Heart left ventricle (tissue), 16 donors: Measurements from ENCODE around the gene MSS51. TPM values are rescaled to one million over a fixed set of nuclear protein-coding genes. Genes with fewer than 3 reads are reported as not detected.

Source experiments
- ATAC-seq, 4 donors: fragments of 200-7000 bp; cut with Tn5 transposase; one replicate each; pipeline ENCODE4 v1.9.1; 2020 to 2022; ENCODE audit warnings: moderate library complexity in 4 of 4, mild to moderate bottlenecking in 3 of 4, moderate number of reproducible peaks in 1 of 4
- DNase-seq, 5 donors: peaks; one replicate each; pipeline ENCODE4 v3.0.0-alpha.2; 2020
- H3K27ac ChIP-seq, 12 donors: fragments of 200-600 bp; sonication (generic) in 4 of 12; one replicate each; pipeline versions ENCODE4 v1.5.0 to v1.8.0; 2016 to 2022; ENCODE audit warnings: mild to moderate bottlenecking in 2 of 12
- H3K27me3 ChIP-seq, 9 donors: fragments of 200-600 bp; sonication (generic) in 2 of 9; one replicate each; pipeline versions ENCODE4 v1.5.1 to v1.8.0; 2016 to 2022; ENCODE audit warnings: mild to moderate bottlenecking in 3 of 9
- H3K36me3 ChIP-seq, 9 donors: fragments of 200-600 bp; sonication (generic) in 2 of 9; one replicate each; pipeline versions ENCODE4 v1.5.0 to v1.8.0; 2018 to 2022; ENCODE audit warnings: mild to moderate bottlenecking in 2 of 9
- H3K4me1 ChIP-seq, 12 donors: fragments of 200-600 bp; sonication (generic) in 4 of 12; one replicate each; pipeline versions ENCODE4 v1.5.0 to v1.8.0; 2016 to 2022; ENCODE audit warnings: mild to moderate bottlenecking in 3 of 12
- H3K4me3 ChIP-seq, 12 donors: fragments of 200-600 bp; sonication (generic) in 4 of 12; one replicate each; pipeline versions ENCODE4 v1.5.0 to v1.8.0; 2017 to 2022; ENCODE audit warnings: mild to moderate bottlenecking in 9 of 12, moderate library complexity in 4 of 12
- H3K9me3 ChIP-seq, 12 donors: fragments of 200-600 bp; sonication (generic) in 4 of 12; one replicate each; pipeline versions ENCODE4 v1.5.0 to v1.8.0; 2016 to 2022; ENCODE audit warnings: mild to moderate bottlenecking in 1 of 12
- CTCF ChIP-seq, 12 donors: fragments of 200-600 bp; sonication (generic) in 4 of 12; IDR thresholded peaks; one replicate each; pipeline versions ENCODE4 v1.5.0 to v1.8.0; 2018 to 2022; ENCODE audit warnings: antibody characterized with exemption in 12 of 12, mild to moderate bottlenecking in 5 of 12
- POLR2A ChIP-seq, 2 donors: fragments of 450-650 bp; IDR thresholded peaks; one replicate each; pipeline ENCODE4 v1.6.1; 2017; ENCODE audit warnings: antibody characterized with exemption in 2 of 2, mild to moderate bottlenecking in 2 of 2, moderate library complexity in 2 of 2
- WGBS, 4 donors: extraction: QIAGEN DNeasy Blood & Tissue Kit in 2 of 4; methylation state at CpG; one replicate each; pipeline versions ENCODE4 v1.1.5 to v1.1.7; 2013 to 2018; 5-methylcytosine and 5-hydroxymethylcytosine counted together
- intact Hi-C, 10 donors: fragments of 100-400 bp; cut with DNase I; formaldehyde crosslinking; loops; one replicate each; pipeline versions ENCODE4 v1.11.1 to v1.14.2; 2022
- long read RNA-seq, 3 donors: library from polyadenylated mRNA; unstranded; transcript quantifications; one replicate each; pipeline ENCODE4 v2.0.0, GENCODE V29; 2020 to 2021
- polyA plus RNA-seq, 2 donors: library from polyadenylated mRNA; stranded (reverse); fragments of 200-250 nt; gene quantifications; one replicate each; pipeline ENCODE4 v1.2.3, GENCODE V29; 2013
- total RNA-seq, 9 donors: library from RNA; depleted of rRNA in 2 of 9; stranded (reverse); fragments of >200 nt in 2 of 9; fragmentation: NEBNext Ultra II Directional in 3 of 9; extraction: Animal tissue kit (Norgen Biotek cat#: 25700) in 3 of 9; gene quantifications; one replicate each; pipeline versions ENCODE4 v1.1.0 to v1.2.4, GENCODE V29; 2016 to 2023
- donor health status: ischemic (EF 13 %, LVEDD 7.1; RV severe dilation, severe dysfunction).
- donor health status: healthy with polysubstance abuse.
- donor health status: DM: no; HTN: yes; CAD: no.
- donor health status: DM: no; HTN: no; CAD: no.
- donor health status: ischemic (EF 25% LVEDD 6.9; RV normal size, moderate dysfunction).
- donor health status: ischemic (EF 25% LVEDD 5.7; RV mildly dilated, moderate dysfunction).
- donor health status: healthy.
- donor health status: DM: yes; HTN: yes; CAD: no.
- donor health status: ischemic (EF 35%, LVEDD 5.7; RV mildly dilated, moderate dysfunction).
- donor health status: nonischemic (EF 11% LVEDD 7.7; RV severe dilation, severe dysfunction).
- donor health status: DM: yes; HTN: yes; CAD: no.
- donor health status: PGD.
- donor health status: ischemic (EF 29% LVEDD 5.4; RV normal size, mild dysfunction).
- donor health status: nonischemic (EF 23%, LVEDD 6.1; RV moderate dilation, normal function).

Gene MSS51
- total RNA-seq (10 to 100 TPM in 2 of 9 donors, 1 to 10 TPM in 6, under 1 TPM in 1; 0.50 to 12.9 (median 7.6) TPM), polyA plus RNA-seq (1 to 10 TPM in 1 of 2 donors, under 1 TPM in 1; 0.90 to 3.3 TPM)
- long read RNA-seq, donor 1, transcript MSS51-201 (7 exons, 2,421 nt) = major isoform, 6 of 7 reads
- long read RNA-seq, donor 1, partial matches to known transcripts = 1 of 7 reads
- long read RNA-seq, donor 1, other reads (novel, unspliced or antisense) = 0 of 7 reads
- long read RNA-seq, donor 2, transcript MSS51-201 (7 exons, 2,421 nt) = major isoform, 9 of 10 reads
- long read RNA-seq, donor 2, partial matches to known transcripts = 0 of 10 reads
- long read RNA-seq, donor 2, other reads (novel, unspliced or antisense) = 1 of 10 reads
- long read RNA-seq, donor 3, partial matches to known transcripts = 1 of 1 reads
- long read RNA-seq, donor 3, other reads (novel, unspliced or antisense) = 0 of 1 reads

GRCh38 chr10:73433538-73433867, at the start of gene MSS51:
Gene MSS51 (minus strand): TSS chr10:73433561. CDS start chr10:73428284, 5,277 bp downstream.
- peak; percentile 88 to 98 (median 94) for ATAC-seq
- DNase-seq = peak in 4 of 5 donors; percentile 35 to 67 (median 54)
- intact Hi-C loops = no loop called here
- Histone ChIP-seq H3K27me3 (no peaks in the 10 kb centered on the region), H3K4me3 (peak within 1 kb of the TSS in 9 of 12 donors; percentile 16 to 40 (median 22)), H3K4me1 (peaks cover 0 to 11% (median 0%) of the 10 kb centered on the region in 12 donors), H3K36me3 (peaks cover 0 to 67% (median 46%) of the 10 kb centered on the region in 9 donors), H3K27ac (peak within 1 kb of the TSS in 9 of 12 donors; percentile 12 to 74 (median 35)), H3K9me3 (no peaks in the 10 kb centered on the region)
- TF ChIP-seq POLR2A (IDR thresholded peaks at IDR 0.05) (no peak), CTCF (IDR thresholded peaks at IDR 0.05) (no peak)

GRCh38 chr10:73480158-73480557, 46.8 kb upstream of the MSS51 start:
- TF ChIP-seq CTCF (IDR thresholded peaks at IDR 0.05) (no peak), POLR2A (IDR thresholded peaks at IDR 0.05) (no peak)
- peaks cover 0 to 7% (median 0%) of the 10 kb centered on the region in 12 donors for H3K4me1 ChIP-seq
- WGBS, 4 donors = 87 to 92% (median 90%) methylated on average over 7 of the region's 7 CpGs
- H3K4me3 ChIP-seq = no peak overlapping the region
- H3K27me3 ChIP-seq = no peaks in the 10 kb centered on the region
- H3K27ac ChIP-seq = no peak overlapping the region
- H3K36me3 ChIP-seq = peaks cover 0 to 61% (median 56%) of the 10 kb centered on the region in 9 donors
- intact Hi-C loops = no loop called here
- H3K9me3 ChIP-seq = no peaks in the 10 kb centered on the region
- no peak for ATAC-seq
- no peak for DNase-seq

- Histone ChIP-seq H3K27ac (no peak overlapping the region), H3K4me1 (peaks cover 0 to 4% (median 0%) of the 10 kb centered on the region in 12 donors), H3K27me3 (no peaks in the 10 kb centered on the region), H3K36me3 (peaks cover 0 to 75% (median 69%) of the 10 kb centered on the region in 9 donors), H3K4me3 (no peak overlapping the region), H3K9me3 (no peaks in the 10 kb centered on the region)
- DNase-seq (no peak), ATAC-seq (no peak)
- no peak for TF ChIP-seq CTCF (IDR thresholded peaks at IDR 0.05)
- TF ChIP-seq POLR2A (IDR thresholded peaks at IDR 0.05) = no peak
- intact Hi-C loops = no loop called here
- WGBS, 4 donors = 84 to 88% (median 86%) methylated on average over 3 of the region's 3 CpGs
Observed at GRCh38 chr10:73478636-73479035, 45.3 kb upstream of the MSS51 start.

GRCh38 chr10:73471226-73471625, 37.9 kb upstream of the MSS51 start:
- intact Hi-C loops = no loop called here
- TF ChIP-seq POLR2A (IDR thresholded peaks at IDR 0.05) (no peak), CTCF (IDR thresholded peaks at IDR 0.05) (no peak)
- Histone ChIP-seq H3K27me3 (no peaks in the 10 kb centered on the region), H3K4me1 (peaks cover 0 to 23% (median 14%) of the 10 kb centered on the region in 12 donors), H3K4me3 (no peak overlapping the region), H3K27ac (peak overlapping the region in 8 of 12 donors; percentile 7 to 74 (median 46)), H3K9me3 (no peaks in the 10 kb centered on the region), H3K36me3 (peaks cover 0 to 100% (median 97%) of the 10 kb centered on the region in 9 donors)
- DNase-seq (no peak), ATAC-seq (peak in 1 of 4 donors; percentile 58)
- WGBS, 4 donors = 47 to 51% (median 49%) methylated on average over 3 of the region's 3 CpGs
